GM21515 (cell line): Measurements from ENCODE around the gene TULP4.
"Not testable (repeated sequence)": the region's sequence is repeated elsewhere in the genome, so short reads cannot be mapped to it uniquely, and the experiment has no call there.

Source experiments
- ATAC-seq: cut with Tn5 transposase; IDR thresholded peaks from one replicate; pipeline ENCODE4 v1.9.1; 2021; ENCODE audit not compliant: unreplicated experiment

Gene TULP4

GRCh38 chr6:158464483-158464882, 152.2 kb downstream of the TULP4 start:
- no peak for ATAC-seq

GRCh38 chr6:158465257-158465656, 153.0 kb downstream of the TULP4 start:
- ATAC-seq = no peak

GRCh38 chr6:158465747-158466146, 153.5 kb downstream of the TULP4 start:
- no peak for ATAC-seq

- no peak for ATAC-seq
Observed at GRCh38 chr6:158467923-158468322, 155.7 kb downstream of the TULP4 start.

- ATAC-seq = no peak
Observed at GRCh38 chr6:158468666-158469065, 156.4 kb downstream of the TULP4 start.

GRCh38 chr6:158470023-158470422, 157.8 kb downstream of the TULP4 start:
- ATAC-seq = not testable (repeated sequence)

GRCh38 chr6:158471339-158471738, 159.1 kb downstream of the TULP4 start:
- no peak for ATAC-seq

GRCh38 chr6:158472447-158472846, 160.2 kb downstream of the TULP4 start:
- ATAC-seq = no peak

- ATAC-seq = peak; percentile 10
Observed at GRCh38 chr6:158474961-158475343, 162.7 kb downstream of the TULP4 start.

- peak; percentile 78 for ATAC-seq
Observed at GRCh38 chr6:158475344-158476302, 163.4 kb downstream of the TULP4 start.

- ATAC-seq = no peak
Observed at GRCh38 chr6:158476389-158476788, 164.1 kb downstream of the TULP4 start.

GRCh38 chr6:158477722-158478121, 165.5 kb downstream of the TULP4 start:
- ATAC-seq = not testable (repeated sequence)

- ATAC-seq = no peak
Observed at GRCh38 chr6:158480989-158481388, 168.7 kb downstream of the TULP4 start.

GRCh38 chr6:158481690-158482473, 169.6 kb downstream of the TULP4 start:
- no peak for ATAC-seq

GRCh38 chr6:158485431-158485830, 173.2 kb downstream of the TULP4 start:
- no peak for ATAC-seq

GRCh38 chr6:158487495-158487894, 175.2 kb downstream of the TULP4 start:
- no peak for ATAC-seq

- ATAC-seq = no peak
Observed at GRCh38 chr6:158488065-158488464, 175.8 kb downstream of the TULP4 start.

- no peak for ATAC-seq
Observed at GRCh38 chr6:158489441-158489840, 177.2 kb downstream of the TULP4 start.

- no peak for ATAC-seq
Observed at GRCh38 chr6:158492881-158493280, 180.6 kb downstream of the TULP4 start.

- no peak for ATAC-seq
Observed at GRCh38 chr6:158496700-158497099, 184.4 kb downstream of the TULP4 start.

- ATAC-seq = no peak
Observed at GRCh38 chr6:158497620-158498019, 185.4 kb downstream of the TULP4 start.

GRCh38 chr6:158498362-158498761, 186.1 kb downstream of the TULP4 start:
- no peak for ATAC-seq
